BLaER1 treated with 17β-estradiol and CSF1 and Interleukin-3, amounts not matched to agents 10 nM and 100 nM (cell line): Measurements from ENCODE around the gene SERGEF.

Experiments used
- H3K27ac ChIP-seq, 11 experiments: shearing (Covaris generic); formaldehyde crosslinking; 2 replicates each; pipeline ENCODE4 v1.8.1; 2022
- H3K27me3 ChIP-seq, 11 experiments: shearing (Covaris generic); formaldehyde crosslinking; 2 replicates each; pipeline ENCODE4 v1.8.1; 2022
- H3K36me3 ChIP-seq, 11 experiments: shearing (Covaris generic); formaldehyde crosslinking; 2 replicates each; pipeline ENCODE4 v1.8.1; 2022
- H3K4me1 ChIP-seq, 10 experiments: shearing (Covaris generic); formaldehyde crosslinking; 2 replicates each; pipeline ENCODE4 v1.8.1; 2022
- H3K4me2 ChIP-seq, 11 experiments: shearing (Covaris generic); formaldehyde crosslinking; 2 replicates each; pipeline ENCODE4 v1.8.1; 2022
- H3K4me3 ChIP-seq, 10 experiments: shearing (Covaris generic); formaldehyde crosslinking; 2 replicates each; pipeline ENCODE4 v1.8.1; 2022
- H3K9ac ChIP-seq, 11 experiments: shearing (Covaris generic); formaldehyde crosslinking; 2 replicates each; pipeline ENCODE4 v1.8.1; 2022
- H3K9me3 ChIP-seq, 11 experiments: shearing (Covaris generic); formaldehyde crosslinking; replicated peaks in 1 of 11; 2 replicates each; pipeline ENCODE4 v1.8.1; 2022
- H4K20me1 ChIP-seq, 11 experiments: shearing (Covaris generic); formaldehyde crosslinking; 2 replicates each; pipeline ENCODE4 v1.8.1; 2022
- Cebpa-rat ChIP-seq, 11 experiments: shearing (Covaris generic); IDR thresholded peaks; 2 replicates each; pipeline ENCODE4 v1.8.1; 2022

SERGEF gene

DNA sequence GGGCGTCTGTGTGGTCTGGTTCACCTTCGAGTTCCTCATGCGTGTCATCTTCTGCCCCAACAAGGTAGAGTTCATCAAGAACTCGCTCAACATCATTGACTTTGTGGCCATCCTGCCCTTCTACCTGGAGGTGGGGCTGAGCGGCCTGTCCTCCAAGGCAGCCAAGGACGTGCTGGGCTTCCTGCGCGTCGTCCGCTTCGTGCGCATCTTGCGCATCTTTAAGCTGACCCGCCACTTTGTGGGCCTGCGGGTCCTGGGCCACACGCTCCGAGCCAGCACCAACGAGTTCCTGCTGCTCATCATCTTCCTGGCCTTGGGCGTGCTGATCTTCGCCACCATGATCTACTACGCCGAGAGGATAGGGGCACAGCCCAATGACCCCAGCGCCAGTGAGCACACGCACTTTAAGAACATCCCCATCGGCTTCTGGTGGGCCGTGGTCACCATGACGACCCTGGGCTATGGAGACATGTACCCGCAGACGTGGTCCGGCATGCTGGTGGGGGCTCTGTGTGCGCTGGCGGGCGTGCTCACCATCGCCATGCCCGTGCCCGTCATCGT lies 240.9 kb downstream of the SERGEF start:
- Histone ChIP-seq H3K9ac (no peak overlapping the region), H3K36me3 (no peaks in the 10 kb centered on the region), H4K20me1 (peaks cover 0 to 4% (median 0%) of the 10 kb centered on the region in 11 experiments; a peak in 3 of 22 replicates), H3K4me2 (no peak overlapping the region), H3K27me3 (no peaks in the 10 kb centered on the region), H3K4me3 (no peak overlapping the region), H3K27ac (no peak overlapping the region), H3K4me1 (peaks cover 0 to 45% (median 33%) of the 10 kb centered on the region in 10 experiments; a peak in 18 of 20 replicates), H3K9me3 (no peaks in the 10 kb centered on the region)
- TF ChIP-seq Cebpa-rat (IDR thresholded peaks at IDR 0.05) = no peak

DNA sequence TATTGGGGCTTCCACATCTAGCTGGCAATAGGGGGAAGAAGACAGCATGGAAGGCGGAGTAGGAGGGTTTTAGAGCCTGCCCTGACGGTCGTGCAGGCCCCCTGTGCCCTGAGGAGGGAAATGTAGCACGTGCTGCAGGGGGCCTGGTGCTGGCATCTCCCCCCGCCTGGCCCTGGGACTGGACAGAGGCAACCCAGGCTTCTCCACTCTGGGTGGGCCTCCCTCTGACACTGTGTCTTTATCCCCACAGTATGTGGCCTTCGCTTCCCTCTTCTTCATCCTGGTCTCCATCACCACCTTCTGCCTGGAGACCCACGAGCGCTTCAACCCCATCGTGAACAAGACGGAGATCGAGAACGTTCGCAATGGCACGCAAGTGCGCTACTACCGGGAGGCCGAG lies 241.4 kb downstream of the SERGEF start:
- no peak overlapping the region for H3K4me3 ChIP-seq
- H3K27ac ChIP-seq = no peak overlapping the region
- peaks cover 0 to 42% (median 30%) of the 10 kb centered on the region in 10 experiments; a peak in 18 of 20 replicates for H3K4me1 ChIP-seq
- H3K36me3 ChIP-seq = no peaks in the 10 kb centered on the region
- H3K27me3 ChIP-seq = no peaks in the 10 kb centered on the region
- H3K9ac ChIP-seq = no peak overlapping the region
- no peak for TF ChIP-seq Cebpa-rat (IDR thresholded peaks at IDR 0.05)
- no peak overlapping the region for H3K4me2 ChIP-seq
- H3K9me3 ChIP-seq = no peaks in the 10 kb centered on the region
- H4K20me1 ChIP-seq = peaks cover 0 to 4% (median 0%) of the 10 kb centered on the region in 11 experiments; a peak in 3 of 22 replicates

DNA sequence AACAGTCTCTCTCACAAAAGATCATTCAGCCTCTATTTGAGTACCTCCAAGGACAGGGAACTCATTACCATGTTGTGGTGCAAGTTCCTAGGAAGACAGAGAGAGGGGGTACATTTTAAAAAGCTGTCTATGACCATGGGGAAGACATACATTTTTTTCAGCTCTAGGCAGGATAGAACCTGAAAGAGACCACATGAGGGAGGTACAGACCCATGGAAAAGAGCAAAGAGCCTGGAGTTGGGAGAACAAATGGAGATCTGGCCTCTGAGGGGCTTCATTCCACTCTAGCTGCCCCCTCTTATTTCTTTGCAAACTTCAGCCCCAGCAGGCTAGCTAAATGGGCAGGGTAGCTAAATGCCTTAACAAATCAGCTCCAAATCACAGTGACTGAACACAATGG lies 241.9 kb downstream of the SERGEF start:
- peaks cover 0 to 44% (median 29%) of the 10 kb centered on the region in 10 experiments; a peak in 18 of 20 replicates for H3K4me1 ChIP-seq
- H3K27me3 ChIP-seq = no peaks in the 10 kb centered on the region
- no peak overlapping the region for H3K9ac ChIP-seq
- H3K9me3 ChIP-seq = no peaks in the 10 kb centered on the region
- H3K36me3 ChIP-seq = no peaks in the 10 kb centered on the region
- no peak overlapping the region for H3K4me3 ChIP-seq
- H4K20me1 ChIP-seq = peaks cover 0 to 4% (median 0%) of the 10 kb centered on the region in 11 experiments; a peak in 3 of 22 replicates
- no peak overlapping the region for H3K4me2 ChIP-seq
- no peak overlapping the region for H3K27ac ChIP-seq
- TF ChIP-seq Cebpa-rat (IDR thresholded peaks at IDR 0.05) = no peak

DNA sequence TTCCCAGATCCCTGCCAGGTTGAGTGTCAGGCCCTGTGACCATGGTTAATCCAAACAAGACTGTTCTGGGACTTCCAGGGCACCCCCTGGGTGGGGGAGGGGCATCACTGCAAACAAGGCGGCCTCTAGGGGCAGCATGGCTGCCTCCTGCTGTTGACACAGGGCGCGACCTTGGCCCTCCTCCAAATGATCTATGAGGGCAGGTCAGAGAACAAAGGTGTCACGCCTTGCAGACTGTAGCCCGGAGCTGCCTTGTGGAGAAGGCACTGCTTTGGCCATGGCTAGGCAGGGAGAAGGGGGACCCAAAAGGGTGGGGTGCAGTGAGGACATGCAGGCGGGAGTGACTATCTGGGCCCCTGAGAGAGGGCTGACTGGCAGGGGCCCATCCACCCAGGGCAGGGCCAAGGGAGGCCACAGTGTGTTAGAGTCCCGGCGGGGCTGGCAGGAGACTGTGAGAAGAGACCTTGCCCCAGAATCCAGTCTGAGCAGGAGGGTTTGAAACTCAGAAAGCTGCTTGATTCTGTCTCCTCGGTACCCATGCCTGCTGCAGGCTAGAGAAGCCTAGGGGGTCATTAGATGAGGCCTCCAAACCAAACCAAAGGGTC lies 242.7 kb downstream of the SERGEF start:
- Histone ChIP-seq H3K4me3 (no peak overlapping the region), H3K4me1 (peaks cover 0 to 44% (median 26%) of the 10 kb centered on the region in 10 experiments; a peak in 18 of 20 replicates), H3K27ac (no peak overlapping the region), H3K9ac (no peak overlapping the region), H3K36me3 (no peaks in the 10 kb centered on the region), H3K4me2 (peak overlapping the region in 3 of 11 experiments; percentile 2 to 18 (median 5); a peak in 1 of 22 replicates), H3K27me3 (no peaks in the 10 kb centered on the region), H3K9me3 (no peaks in the 10 kb centered on the region), H4K20me1 (peaks cover 0 to 4% (median 0%) of the 10 kb centered on the region in 11 experiments; a peak in 3 of 22 replicates)
- TF ChIP-seq Cebpa-rat (IDR thresholded peaks at IDR 0.05) = no peak

DNA sequence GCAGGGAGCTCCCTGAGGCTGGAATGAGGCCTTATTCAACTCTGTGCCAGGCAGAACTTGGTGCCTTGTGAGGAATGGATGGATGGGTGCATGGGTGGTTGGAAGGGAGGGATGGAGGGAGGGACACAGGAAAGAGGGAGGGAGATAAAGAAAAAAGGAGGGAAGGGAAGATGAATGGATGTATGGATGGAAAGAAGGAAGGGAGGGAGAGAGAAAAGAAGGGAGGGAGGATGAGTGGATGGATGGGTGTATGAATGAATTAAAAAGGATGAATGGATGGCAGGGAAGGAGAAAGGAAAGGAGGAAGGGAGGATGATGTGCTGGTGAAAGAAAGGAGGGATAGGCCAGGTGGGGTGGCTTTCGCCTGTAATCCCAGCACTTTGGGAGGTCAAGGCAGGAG lies 243.6 kb downstream of the SERGEF start:
- peaks cover 0 to 49% (median 27%) of the 10 kb centered on the region in 10 experiments; a peak in 18 of 20 replicates for H3K4me1 ChIP-seq
- H3K4me2 ChIP-seq = peak overlapping the region in 1 of 11 experiments; percentile 63; a peak in 1 of 22 replicates
- H3K36me3 ChIP-seq = no peaks in the 10 kb centered on the region
- H3K4me3 ChIP-seq = no peak overlapping the region
- H3K27ac ChIP-seq = no peak overlapping the region
- no peaks in the 10 kb centered on the region for H3K27me3 ChIP-seq
- H4K20me1 ChIP-seq = peaks cover 0 to 1% (median 0%) of the 10 kb centered on the region in 11 experiments; a peak in 3 of 22 replicates
- no peak overlapping the region for H3K9ac ChIP-seq
- no peaks in the 10 kb centered on the region for H3K9me3 ChIP-seq
- TF ChIP-seq Cebpa-rat (IDR thresholded peaks at IDR 0.05) = no peak

DNA sequence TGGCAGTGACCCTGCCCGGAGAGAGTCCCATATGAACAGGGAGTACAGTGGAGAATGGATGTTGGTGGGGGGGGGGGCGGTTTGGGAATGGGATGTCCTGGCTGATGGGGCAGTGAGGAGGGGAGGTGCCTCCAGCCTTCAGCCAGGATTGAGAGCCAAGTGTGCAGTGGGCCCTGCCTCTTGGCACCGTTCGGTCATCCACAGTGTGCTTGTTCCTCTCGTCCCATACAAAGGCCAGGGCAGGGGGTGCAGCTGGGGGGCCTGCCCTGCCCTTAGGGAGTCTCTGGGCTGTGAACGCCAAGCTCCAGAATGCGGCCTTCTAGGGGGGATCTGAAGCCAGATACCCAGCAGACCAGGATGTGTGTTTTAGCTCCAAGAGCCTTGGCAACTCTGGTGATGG lies 244.3 kb downstream of the SERGEF start:
- H3K27ac ChIP-seq = no peak overlapping the region
- peak overlapping the region in 7 of 11 experiments; percentile 57 to 79 (median 71); a peak in 13 of 22 replicates for H3K4me2 ChIP-seq
- peaks cover 0 to 49% (median 27%) of the 10 kb centered on the region in 10 experiments; a peak in 18 of 20 replicates for H3K4me1 ChIP-seq
- H3K36me3 ChIP-seq = no peaks in the 10 kb centered on the region
- no peak overlapping the region for H3K9ac ChIP-seq
- no peaks in the 10 kb centered on the region; a peak in 1 of 22 replicates for H4K20me1 ChIP-seq
- H3K9me3 ChIP-seq = no peaks in the 10 kb centered on the region
- no peaks in the 10 kb centered on the region for H3K27me3 ChIP-seq
- H3K4me3 ChIP-seq = no peak overlapping the region
- no peak for TF ChIP-seq Cebpa-rat (IDR thresholded peaks at IDR 0.05)

DNA sequence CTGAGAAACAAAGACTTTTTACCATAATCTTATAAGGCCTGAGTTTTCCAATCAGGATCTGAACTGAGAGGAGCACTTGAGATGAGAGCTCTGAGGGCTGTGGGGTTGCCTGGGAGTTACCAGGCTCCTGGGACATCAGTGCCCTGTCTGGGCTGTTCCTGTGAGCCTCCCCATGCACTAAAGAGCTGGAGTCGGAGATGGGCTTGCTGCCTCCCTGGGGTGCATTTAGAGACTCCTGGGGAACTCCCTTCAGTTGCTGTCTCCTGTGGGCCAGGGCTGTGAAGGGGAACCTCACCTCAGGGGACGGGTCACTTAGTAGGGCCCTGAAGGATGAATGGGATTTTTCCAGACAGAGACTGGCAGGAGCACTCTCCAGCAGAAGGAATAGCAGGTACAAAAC lies 244.9 kb downstream of the SERGEF start:
- H3K4me1 ChIP-seq = peaks cover 0 to 49% (median 27%) of the 10 kb centered on the region in 10 experiments; a peak in 18 of 20 replicates
- no peaks in the 10 kb centered on the region for H3K9me3 ChIP-seq

DNA sequence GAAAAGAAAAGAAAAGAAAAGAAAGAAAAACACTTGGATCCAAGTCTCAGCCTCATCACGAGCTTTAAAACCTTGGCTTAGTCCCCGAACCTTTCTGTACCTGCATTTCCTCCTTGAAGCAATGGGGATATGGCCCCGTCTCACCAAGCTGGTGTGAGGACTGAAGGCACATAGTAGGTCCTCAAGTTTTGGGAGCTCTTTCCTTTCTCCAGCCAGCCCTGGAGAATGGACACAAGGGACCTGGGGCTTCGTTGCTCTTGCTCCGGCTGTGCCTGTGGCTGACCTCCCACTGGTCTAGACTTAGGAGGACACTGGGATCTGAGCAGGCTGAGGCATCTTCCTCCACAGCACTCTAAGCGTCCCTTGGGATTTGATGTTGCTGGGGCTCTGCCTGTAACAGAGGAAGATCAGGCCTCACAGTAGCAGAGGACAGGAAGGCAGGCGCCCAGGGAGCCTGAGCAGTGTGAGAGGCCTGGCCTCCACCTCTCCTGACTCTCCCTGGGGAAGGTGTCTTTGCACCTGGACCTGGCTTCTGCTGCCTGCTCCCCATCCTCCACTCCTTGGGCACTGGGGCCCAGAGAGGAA lies 245.5 kb downstream of the SERGEF start:
- H3K9ac ChIP-seq = peak overlapping the region in 7 of 11 experiments; percentile 7 to 57 (median 31); a peak in 9 of 22 replicates
- no peak overlapping the region for H3K4me3 ChIP-seq
- H3K27ac ChIP-seq = peak overlapping the region in 6 of 11 experiments; percentile 25 to 48 (median 30); a peak in 8 of 22 replicates
- peak overlapping the region; percentile 3 to 79 (median 63); a peak in 17 of 22 replicates for H3K4me2 ChIP-seq
- H3K27me3 ChIP-seq = no peaks in the 10 kb centered on the region
- H3K9me3 ChIP-seq = no peaks in the 10 kb centered on the region
- TF ChIP-seq Cebpa-rat (IDR thresholded peaks at IDR 0.05) = no peak
- no peaks in the 10 kb centered on the region for H3K36me3 ChIP-seq
- peaks cover 0 to 49% (median 27%) of the 10 kb centered on the region in 10 experiments; a peak in 18 of 20 replicates for H3K4me1 ChIP-seq
- no peaks in the 10 kb centered on the region for H4K20me1 ChIP-seq

More for the DNA sequence above, 244.9 kb downstream of the SERGEF start:
- Histone ChIP-seq H3K4me2 (peak overlapping the region in 10 of 11 experiments; percentile 3 to 79 (median 66); a peak in 17 of 22 replicates), H3K4me3 (no peak overlapping the region), H3K27ac (peak overlapping the region in 6 of 11 experiments; percentile 25 to 48 (median 30); a peak in 8 of 22 replicates), H3K27me3 (no peaks in the 10 kb centered on the region), H4K20me1 (no peaks in the 10 kb centered on the region; a peak in 1 of 22 replicates), H3K36me3 (no peaks in the 10 kb centered on the region), H3K9ac (peak overlapping the region in 7 of 11 experiments; percentile 7 to 57 (median 31); a peak in 9 of 22 replicates)
- TF ChIP-seq Cebpa-rat (IDR thresholded peaks at IDR 0.05) = no peak

DNA sequence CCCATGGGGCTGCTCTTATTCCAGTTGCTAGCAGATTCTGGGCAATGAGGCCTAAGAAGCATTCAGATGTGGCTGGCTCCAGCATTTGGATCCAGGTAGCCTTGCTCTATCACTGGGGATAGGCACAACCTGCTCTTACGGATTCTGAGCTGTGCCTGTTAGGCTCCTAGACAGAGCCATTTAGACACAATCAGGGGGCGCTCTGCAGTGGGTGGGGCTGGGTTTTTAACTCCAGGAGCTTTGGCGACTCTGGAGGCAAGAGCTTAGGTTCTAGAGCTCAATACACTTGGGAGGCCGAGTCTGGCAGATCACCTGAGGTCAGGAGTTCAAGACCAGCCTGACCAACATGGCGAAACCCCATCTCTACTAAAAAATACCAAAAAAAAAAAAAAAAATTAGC lies 246.3 kb downstream of the SERGEF start:
- Histone ChIP-seq H3K4me3 (no peak overlapping the region), H3K4me1 (peaks cover 0 to 53% (median 27%) of the 10 kb centered on the region in 10 experiments; a peak in 18 of 20 replicates), H3K36me3 (no peaks in the 10 kb centered on the region), H3K27me3 (no peaks in the 10 kb centered on the region), H3K27ac (no peak overlapping the region), H3K9me3 (no peaks in the 10 kb centered on the region), H4K20me1 (no peaks in the 10 kb centered on the region), H3K4me2 (no peak overlapping the region; a peak in 1 of 22 replicates), H3K9ac (no peak overlapping the region)
- TF ChIP-seq Cebpa-rat (IDR thresholded peaks at IDR 0.05) = no peak
